CD4-positive, alpha-beta T cell treated with Interleukin-6 for 4 hours (primary cell): ENCODE data around the gene TFB2M.
"Not testable (repeated sequence)": the region's sequence is repeated elsewhere in the genome, so short reads cannot be mapped to it uniquely, and the experiment has no call there.

ENCODE experiments used
- DNase-seq: peaks from one replicate; pipeline ENCODE4 v3.0.0-alpha.2; 2020; ENCODE audit warnings: mixed read lengths

Gene TFB2M

DNA sequence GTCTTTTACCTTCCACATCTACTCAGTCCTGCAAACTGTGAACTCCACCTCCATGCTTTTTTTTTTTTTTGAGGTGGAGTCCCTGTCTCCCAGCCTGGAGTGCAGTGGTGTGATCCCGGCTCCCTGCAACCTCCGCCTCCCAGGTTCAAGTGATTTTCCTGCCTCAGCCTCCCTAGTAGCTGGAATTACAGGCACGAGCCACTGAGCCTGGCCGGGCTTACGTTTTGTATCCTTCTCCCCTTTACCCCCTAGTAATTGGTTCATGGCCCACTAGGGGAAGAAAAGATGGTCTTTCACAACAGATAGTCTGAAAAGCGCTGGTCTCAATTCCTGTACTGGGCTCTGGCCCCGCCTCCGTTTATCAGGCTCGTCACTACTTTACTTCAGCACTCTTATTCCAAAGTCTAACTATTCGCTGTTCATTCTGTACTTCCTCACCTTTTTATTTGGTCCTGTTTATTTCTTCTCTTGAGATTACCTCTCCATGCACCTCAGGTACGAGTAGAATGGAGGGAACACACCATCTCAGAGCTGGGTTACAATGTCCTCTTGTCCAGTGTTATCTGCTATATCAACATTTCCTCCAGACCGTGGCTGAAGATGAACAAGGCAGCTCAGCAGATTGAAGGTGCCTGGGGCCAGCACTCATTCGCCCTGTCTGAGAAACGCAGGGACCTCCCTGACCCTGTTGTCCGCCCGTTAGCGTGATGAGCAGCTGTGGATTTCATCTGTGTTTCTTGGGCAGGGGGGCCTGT, 16.4 kb upstream of the TFB2M start:
- no peak for DNase-seq

DNA sequence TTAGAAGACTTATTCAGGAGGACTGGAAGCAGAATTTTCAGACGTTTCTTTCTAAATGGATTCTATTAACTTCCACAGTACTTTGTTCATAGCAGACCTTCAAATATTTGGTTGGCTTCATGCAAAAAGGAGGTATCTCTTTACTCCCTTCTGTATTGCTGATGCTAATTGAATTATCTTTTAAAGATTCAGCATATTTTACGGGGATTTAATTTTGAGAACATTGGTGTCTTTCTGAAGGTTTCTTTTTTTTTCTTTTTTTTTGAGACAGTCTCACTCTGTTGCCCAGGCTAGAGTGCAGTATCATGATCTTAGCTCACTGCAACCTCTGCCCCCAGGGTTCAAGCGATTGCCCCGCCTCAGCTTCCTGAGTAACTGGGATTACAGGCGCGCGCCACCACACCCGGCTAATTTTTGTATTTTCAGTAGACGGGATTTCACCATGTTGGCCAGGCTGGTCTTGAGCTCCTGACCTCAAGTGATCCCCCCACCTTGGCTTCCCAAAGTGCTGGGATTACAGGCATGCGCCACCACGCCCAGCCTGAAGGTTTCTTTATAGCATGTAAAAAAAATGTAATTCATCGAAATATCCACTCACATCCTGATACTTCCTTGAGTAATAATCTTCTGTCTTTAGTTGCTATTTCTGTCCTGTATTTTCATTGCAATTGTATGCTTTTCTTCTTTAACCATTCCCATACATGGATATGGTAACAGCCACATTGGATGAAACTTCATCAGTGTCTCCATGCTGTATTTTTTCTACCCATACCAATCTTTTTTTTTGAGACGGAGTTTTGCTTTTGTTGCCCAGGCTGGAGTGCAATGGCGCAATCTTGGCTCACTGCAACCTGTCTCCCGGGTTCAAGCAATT, 14.7 kb upstream of the TFB2M start:
- no peak for DNase-seq

DNA sequence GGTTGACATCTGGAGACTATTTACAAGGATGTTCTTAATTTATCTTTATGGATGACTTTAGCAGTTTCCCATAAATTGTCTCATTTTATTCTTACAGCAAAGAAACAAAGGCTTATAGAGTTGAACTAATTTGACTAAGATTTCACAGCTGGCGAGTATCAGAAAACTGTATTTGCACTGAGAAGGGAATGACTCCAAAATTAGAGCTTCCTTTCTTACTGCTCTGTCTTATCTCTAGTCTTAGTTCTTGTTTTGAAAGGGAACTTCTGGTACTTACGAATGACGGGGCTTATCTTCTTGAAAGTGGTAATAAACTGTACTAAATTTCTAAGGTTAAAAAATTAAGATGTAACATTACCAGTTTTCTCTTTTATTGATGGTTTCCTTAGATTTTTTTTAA, 13.8 kb upstream of the TFB2M start:
- no peak for DNase-seq

DNA sequence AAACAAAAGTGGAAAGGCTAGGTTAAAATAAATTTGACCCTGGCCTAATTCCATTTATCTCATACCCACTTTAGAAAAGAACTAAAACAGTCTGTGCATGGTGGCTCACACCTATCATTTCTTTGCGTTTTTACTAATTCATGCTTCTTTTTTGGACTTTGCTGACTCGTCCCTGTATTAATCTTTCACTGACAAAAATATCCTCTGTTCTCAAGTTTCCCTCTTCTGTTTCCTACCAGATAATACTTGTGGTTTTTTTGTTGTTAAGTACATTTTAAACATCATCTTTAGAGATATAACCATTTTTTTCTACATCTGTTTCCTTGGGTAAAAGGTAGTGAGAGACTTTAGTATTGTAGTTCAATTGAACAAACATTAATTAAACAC, 11.7 kb upstream of the TFB2M start:
- no peak for DNase-seq

DNA sequence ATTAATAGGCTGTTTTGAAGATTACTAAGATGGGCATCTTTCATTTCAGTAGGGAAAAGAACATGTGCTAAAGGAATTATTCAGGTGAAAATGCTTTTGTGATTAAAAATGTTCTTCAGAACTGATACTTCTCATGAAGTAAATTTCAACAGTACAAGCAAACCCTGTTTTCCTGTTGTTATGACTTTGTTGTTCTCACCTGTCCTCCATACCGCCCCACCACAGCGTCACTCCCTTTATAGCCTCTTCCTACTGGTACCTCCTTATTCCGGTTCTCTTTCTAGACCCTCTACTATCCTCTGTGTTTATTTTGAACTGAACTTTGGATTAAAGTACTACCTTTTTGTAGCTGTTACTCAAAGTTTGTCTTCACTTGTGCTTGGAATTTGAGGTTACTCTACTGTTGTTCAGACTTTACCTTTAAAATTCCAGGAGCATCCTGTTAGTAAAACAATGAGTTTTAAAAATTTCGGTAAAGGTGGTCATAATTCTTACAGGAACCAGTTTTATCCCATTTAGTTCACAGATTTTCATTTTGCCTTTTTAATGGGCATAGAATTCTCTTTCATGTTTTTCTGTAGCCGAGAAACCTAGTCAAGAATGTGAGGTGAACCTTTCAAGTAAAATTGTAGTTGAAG, 11.1 kb upstream of the TFB2M start:
- peak; percentile 32 for DNase-seq

DNA sequence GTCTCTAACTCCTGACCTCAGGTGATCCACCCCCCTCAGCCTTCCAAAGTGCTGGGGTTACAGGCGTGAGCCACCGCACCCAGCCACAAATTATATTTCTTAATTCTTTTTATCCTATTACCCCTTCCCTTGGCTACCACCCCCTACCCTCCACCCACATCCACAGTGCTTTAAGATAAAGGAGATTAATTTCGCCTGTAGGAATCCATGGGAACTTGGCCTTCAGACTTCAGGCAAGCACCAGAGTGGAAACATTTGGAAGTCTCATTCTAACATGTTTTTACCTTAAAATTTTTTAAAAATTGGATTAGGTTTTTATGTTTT, 10.6 kb upstream of the TFB2M start:
- DNase-seq, result no peak

DNA sequence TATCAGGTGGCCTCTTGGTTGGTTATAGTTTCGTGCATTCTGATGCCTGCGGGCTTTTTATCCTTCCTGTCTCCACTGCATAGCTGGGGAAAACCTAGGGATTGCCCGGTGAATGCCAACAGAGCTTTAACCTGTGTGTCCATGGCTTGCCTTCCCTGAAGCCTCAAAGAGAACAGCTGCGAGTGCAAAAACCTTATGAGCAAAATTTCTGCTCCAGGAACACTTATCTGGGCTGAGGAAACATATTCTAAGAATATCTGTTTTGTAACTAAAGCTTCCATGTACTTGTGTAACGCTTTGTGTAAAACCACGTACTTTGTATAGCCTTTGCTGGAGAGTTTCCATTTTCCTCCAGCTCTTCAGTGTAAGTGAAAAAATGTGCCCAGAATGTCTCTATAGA, 7.4 kb upstream of the TFB2M start:
- no peak for DNase-seq

DNA sequence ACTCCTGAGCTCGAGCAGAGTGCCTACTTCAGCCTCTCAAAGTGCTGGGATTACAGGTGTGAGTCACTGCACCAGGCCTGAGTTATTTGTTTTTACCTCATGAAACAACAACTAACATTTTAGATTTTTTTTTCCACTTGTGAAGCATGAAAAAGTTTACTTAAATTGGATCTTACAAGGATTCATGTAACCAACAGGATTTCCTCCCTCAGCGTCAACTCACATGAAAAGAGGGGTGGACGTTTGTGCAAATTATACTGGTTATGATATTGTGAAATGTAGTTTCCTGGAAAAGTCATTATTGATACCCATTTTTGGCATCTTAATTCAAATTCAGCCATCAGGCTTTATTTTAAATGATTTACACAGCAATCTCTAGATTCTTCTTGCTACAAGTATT, 6.7 kb upstream of the TFB2M start:
- peak; percentile 17 for DNase-seq

DNA sequence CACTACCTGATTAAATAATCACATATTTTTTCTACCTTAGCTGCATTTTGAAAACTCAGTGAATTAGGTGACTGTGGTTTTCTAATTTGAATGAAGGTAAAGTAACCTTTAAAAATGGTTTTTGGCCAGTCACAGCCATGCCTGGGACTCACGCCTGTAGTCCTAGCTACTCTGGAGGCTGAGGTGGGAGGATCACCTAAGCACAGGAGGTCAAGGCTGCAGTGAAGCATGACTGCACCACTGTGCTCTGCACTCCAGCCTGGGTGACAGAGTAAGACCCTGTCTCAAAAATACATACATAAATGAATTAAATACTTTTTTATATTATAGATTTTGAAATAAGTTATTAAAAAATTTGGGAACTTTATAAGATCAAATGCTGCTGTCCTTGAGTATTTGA, 5.9 kb upstream of the TFB2M start:
- no peak for DNase-seq

DNA sequence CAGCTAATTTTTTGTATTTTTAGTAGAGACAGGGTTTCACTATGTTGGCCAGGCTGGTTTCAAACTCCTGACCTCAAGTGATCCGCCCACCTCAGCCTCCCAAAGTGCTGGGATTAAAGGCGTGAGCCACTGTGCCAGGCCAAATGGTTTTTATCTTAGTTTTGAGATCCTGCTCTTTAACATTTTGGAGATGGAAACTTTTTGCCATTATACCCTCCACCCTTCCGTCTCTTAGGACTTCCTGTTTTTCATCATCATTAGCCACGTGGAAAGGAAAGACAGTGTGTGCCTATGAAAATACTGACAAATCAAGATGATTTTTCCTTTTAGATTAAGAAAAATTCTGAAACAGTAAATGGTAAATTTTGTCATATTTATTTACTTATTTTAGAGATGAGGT, 5.2 kb upstream of the TFB2M start:
- DNase-seq, result not testable (repeated sequence)

DNA sequence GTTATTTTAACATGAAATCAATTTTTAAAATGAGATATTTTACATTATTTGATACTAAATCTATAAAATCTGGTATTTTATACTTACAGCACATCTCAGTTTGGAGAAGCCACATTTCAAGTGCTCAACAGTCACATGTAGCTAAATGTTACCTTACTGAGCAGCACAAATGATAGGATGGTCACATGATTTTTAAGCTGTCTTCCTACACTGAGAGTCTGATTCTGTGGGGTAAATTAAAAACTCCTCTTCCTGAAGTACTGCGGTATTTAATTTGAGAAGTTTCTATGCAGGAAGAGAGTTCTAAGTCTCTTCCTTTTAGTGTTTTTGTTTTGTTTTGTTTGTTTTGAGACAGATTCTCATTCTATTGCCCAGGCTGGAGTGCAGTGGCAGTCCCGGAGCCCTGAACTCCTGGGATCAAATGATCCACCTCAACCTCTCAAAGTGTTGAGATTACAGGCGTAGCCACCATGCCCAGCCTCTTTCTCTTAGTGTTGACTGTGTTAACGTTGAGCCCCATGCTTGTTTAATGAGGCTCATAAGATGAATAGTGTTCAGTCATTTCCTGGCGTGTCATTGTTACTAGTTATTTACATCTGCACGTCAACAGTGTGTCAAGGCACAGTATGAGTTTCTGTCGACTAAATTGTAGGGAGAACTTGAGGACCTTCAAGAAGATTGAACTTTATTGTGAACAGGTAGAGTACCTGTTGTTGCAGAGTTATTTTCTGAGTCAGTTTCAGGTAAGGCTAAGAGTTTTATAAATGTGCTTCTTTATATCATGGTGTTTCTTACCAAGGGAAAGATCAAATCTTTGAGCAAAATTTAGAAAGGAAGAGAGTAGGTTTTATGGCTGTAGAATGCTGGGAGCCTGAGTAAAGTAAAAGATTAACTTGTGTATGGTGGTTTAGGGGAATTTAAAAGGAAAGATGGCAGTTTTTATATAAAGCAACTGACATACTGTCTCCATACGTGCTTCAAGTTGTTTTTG, 3.5 kb upstream of the TFB2M start:
- peak; percentile 40 for DNase-seq

DNA sequence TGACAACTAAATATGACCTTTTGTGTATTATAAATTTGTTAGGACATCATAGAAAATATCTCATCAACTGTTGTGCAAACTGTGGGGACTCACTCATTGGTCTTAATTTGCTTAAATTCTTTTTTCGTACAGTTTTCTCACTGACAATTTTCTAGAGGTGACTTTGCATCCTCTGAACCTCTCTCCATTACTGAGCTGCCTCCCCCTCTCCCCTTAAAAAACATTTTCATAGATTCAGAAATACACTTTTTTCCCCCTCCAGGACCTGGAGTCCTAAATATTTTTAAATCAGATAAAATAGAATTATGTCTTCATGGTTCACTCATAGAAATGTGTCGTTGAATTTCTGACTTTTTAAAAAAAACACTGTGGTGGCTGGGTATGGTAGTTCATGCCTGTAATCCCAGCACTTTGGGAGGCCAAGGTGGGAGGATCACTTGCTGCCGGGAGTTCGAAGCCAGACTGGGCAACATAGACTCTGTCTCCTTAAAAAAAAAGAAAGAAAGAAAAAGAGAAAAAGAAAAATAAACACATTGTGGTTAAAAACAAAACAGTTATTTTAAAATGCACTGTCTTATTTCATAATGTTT, 1.7 kb upstream of the TFB2M start:
- no peak for DNase-seq

DNA sequence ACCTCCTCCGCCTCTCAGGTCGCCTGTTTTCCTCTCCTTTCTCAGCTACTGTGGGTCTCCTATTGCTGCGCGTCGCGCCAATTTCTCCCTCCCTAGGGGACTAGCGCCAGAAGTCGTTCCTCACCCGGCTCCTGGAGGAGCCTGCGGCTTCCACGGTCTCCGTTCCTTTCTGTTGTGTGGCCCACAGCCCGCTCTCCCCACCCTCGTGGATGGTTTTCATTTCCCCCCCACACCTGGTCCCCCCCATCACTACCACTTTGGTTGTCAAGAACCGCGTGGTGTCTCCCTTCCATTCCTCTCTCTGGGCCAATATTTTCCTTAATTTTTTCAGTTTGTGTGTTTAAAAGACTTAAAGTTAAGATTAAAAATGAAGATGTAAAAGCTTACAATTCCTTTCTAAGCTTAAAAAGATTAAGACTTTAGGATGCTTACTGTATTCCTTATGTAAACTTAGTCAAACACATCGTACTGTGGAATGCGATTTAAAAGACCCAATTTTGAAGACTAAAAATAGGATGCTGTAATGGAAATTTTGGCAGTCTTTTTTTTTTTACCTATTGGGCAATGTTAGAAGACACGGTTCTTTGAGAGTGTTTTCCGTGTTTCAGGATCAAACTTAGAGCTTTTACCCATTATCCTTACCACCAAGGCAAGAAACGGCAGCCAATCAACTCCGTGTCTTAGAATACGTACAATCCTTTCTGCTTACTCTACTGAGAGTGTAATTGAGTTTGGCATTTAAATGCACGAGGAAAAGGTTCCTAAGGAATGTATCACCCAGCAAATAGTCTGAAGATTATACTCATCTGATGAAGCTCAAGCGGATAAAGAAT, 968 bp upstream of the TFB2M start:
- DNase-seq, result peak; percentile 52

DNA sequence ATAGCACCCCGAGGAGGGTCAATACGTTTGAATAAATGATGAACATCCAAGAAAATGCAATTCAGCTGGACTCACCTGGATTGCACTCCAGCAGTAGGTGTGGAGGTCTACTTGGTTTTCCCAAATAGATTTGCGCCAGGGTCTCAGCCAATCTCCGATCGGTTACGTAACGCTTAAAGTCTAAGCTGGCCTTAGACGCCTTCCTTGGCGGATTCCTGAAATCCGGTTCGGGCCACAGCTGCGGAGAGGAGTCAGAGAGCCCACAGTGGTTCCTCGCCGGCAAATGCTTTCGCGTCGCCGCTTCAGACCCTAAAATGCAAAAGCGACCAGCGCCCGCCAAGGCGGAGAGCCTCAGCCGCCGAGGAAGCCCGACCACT, 322 bp downstream of the TFB2M start:
- no peak for DNase-seq

DNA sequence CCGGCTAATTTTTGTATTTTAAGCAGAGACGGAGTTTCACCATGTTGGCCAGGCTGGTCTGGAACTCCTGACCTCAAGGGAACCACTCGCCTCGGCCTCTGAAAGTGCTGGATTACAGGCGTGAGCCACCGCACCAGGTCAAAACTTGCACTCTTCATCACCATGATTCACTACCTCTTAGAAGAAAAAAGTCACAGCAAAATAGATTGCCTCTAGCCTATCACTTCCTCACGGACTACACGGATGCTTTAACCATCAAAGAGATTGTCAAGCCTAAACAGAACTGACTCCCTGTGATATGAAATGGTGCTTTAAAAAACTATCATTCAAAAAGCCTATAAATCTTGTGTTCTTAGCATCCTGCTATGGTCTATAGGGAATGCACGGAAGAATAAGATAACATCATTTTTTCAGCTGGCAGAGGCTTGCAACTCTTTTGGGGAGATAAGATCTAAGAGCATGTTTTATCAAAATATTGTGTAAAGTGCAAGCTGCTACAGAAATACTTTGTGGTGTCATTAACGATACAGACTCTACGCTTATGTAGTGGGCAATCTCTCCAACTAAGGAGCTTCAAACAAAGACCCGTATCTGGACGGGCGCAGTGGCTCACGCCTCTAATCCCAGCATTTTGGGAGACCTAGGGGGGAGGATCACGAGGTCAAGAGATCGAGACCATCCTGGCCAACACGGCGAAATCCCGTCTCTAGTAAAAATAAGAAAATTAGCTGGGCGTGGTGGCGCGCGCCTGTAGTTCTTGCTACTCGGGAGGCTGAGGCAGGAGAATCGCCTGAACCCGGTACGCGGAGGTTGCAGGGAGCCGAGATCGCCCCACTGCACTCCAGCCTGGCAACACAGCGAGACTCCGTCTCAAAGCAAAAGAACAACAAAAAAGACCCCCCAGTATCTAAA, 966 bp downstream of the TFB2M start:
- DNase-seq, result no peak

DNA sequence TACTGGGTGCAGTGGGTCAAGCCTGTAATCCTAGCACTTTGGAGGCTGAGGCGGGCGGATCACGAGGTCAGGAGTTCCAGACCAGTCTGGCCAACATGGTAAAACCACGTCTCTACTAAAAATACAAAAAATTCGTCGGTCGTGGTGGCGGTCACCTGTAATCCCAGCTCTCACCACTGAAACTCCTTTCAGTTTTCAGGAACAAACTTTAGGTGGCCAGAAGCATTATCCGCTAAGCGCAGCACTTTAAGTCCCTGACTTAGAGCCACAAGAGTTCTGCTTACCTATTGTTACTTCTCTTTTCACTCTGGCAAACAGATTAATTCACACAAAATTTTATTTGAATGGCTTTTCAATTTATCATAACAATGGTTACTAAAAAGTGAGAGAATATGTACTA, 5.2 kb downstream of the TFB2M start:
- DNase-seq, result not testable (repeated sequence)

DNA sequence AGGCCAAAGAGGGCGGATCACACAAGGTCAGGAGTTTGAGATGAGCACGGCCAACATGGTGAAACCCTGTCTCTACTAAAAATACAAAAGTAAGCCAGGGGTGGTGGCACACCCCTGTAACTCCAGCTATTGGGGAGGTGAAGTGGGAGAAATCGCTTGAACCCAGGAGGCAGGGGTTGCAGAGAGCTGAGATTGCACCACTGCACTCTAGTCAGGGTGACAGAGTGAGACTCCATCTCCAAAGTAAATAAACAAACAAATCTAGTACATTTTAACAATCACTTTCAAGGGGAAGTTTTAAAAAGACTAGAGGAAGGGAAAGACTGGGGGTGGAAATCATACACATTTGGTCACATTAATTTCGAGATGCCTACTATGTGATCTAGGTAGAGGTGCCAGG, 6.8 kb downstream of the TFB2M start:
- no peak for DNase-seq

DNA sequence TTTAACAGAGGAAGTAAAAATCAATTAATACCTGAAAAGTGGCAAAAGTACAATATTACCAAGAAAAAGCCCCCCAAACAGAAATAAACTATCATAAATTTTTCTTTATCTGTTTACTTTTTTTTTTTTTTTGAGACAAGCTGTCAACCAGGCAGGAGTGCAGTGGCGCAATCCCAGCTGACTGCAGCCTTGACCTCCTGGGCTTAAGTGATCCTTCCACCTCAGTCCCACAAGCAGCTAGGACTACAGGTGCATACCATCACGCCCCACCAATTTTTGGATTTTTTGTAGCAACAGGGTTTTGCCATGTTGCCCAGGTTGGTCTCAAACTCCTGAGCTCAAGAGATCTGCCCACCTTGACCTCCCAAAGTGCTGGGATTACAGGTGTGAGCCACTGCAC, 8.0 kb downstream of the TFB2M start:
- DNase-seq, result no peak

DNA sequence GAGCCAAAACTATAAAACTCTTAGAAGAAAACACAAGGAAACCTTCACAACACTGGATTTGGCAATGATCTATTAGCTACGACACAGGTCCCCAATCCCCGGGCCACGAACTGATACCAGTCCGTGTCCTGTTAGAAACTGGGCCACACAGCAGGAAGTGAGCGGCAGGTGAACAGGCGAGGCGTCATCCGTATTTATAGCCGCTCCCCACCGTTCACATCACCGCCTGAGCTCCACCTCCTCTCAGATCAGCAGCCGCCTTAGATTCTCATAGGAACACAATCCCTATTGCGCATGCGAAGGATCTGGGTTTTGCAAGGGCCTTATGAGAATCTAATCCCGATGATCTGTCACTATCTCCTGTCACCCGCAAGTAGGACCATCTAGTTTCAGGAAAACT, 11.9 kb downstream of the TFB2M start:
- DNase-seq, result no peak

DNA sequence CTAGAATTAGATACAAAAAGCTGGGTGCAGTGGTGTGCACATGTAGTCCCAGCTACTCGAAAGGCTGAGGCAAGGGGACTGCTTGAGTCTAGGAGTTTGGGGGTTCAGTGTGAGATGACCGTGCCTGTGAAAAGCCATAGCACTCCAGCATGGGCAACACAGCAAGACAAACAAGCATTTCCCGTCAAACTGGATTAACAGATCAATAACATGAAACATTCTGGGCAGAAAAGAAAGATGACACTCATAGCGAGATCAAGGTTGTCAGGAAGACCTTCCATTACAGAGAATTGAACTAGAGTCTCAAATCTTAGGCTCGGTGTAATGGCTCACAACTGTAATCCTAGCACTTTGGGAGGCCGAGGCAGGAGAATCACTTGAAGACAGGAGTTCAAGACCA, 14.0 kb downstream of the TFB2M start:
- no peak for DNase-seq
